GM18870 (cell line): ENCODE results near the gene TIMM10B.
"Not testable (repeated sequence)": the region's sequence is repeated elsewhere in the genome, so short reads cannot be mapped to it uniquely, and the experiment has no call there.

Experiments
- ATAC-seq: cut with Tn5 transposase; IDR thresholded peaks from one replicate; pipeline ENCODE4 v1.9.1; 2021; ENCODE audit warnings: moderate library complexity; ENCODE audit not compliant: unreplicated experiment

The TIMM10B gene

DNA sequence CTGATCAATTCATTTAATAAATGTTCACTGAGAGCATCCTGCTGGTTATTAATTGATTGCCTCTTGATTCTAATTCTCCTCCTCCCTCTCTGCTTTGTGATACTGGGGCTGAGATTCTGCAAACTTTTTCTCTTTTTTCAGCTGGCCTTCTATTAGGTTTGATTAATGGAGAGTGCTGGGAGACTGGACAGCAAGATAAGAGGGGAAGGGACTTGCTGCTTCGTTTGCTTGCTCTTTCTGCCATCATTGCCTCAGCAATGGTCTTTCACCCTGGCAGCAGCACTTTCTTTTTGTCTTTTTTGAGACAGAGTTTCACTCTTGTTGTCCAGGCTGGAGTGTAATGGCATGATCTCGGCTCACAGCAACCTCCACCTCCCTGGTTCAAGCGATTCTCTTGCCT, 22.9 kb downstream of the TIMM10B start:
- ATAC-seq: no peak

GRCh38 chr11:6505577-6506240, 24.4 kb downstream of the TIMM10B start:
- peak; percentile 53 for ATAC-seq

DNA sequence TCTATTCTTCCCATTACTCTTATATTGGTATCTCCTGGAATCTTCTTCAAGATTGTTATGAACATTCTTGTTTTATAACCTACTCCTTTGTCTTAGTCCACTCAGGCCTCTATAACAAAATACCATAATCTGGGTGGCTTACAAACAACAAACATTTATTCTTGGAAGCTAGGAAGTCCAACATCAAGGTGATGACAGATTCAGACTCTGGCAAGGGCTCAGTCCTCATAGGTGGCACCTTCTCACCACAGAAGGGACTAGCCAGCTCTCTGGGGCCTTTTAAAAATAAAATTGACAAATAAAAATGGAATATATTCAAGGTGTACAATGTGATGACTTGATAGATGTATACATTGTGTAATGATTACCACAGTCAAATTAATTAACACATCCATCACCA, 35.6 kb downstream of the TIMM10B start:
- no peak for ATAC-seq

DNA sequence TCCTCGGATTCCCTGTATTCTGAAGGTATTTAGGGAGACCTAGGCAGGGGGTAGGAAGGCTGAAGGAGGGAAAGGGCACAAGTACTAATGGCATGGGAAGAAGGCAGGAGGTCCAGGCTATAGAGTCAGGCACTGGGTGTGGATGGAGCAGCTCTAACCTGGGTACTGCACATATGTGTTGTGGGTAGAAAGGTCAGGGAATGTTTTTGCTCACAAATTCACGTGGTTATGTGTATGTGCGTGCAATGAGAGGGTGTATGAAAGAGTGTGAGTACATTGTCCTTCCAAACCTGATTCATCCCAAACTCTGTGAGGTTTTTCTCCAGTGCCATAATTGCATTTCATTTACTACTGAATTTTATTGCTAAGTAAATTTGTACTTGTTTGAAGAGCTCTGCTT, 39.0 kb downstream of the TIMM10B start:
- no peak for ATAC-seq

- not testable (repeated sequence) for ATAC-seq
These were observed 40.6 kb downstream of the TIMM10B start for GRCh38 chr11:6521946-6522345.

- no peak for ATAC-seq
These were observed 42.0 kb downstream of the TIMM10B start for GRCh38 chr11:6523253-6523652.

DNA sequence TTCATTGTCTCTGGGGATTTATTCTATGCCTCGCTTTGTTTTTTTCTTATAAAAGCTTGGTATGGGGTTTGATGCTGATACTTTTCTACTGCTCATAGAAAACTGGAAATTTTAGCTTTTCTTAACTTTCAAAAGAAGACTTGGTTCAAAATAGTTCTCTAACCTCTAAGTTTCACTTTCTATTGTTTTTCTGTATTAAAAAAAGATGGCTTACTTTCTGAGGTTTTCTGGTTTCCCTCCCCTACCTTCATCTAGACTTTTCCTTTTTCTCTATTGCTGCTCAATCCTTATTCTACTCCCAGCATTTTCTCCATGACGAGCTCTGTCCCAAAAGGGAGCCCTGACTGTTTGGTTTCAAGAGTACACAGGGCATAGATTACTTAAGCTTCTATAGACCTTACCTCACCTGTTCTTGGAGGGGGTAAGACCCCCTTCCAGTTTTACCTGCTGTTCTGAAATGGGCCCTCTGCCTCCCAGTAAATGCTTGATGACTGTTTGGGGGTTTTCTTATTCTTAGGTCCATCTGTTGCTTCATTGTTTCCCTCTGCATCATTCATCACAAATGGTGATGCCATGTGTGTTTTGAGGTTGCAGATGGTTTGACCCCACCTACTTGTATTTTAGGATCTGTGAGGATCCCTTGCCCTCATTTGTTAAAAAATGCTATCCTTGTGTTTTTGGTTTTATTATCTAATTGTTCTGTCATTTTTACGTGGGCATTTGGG, 45.3 kb downstream of the TIMM10B start:
- no peak for ATAC-seq

DNA sequence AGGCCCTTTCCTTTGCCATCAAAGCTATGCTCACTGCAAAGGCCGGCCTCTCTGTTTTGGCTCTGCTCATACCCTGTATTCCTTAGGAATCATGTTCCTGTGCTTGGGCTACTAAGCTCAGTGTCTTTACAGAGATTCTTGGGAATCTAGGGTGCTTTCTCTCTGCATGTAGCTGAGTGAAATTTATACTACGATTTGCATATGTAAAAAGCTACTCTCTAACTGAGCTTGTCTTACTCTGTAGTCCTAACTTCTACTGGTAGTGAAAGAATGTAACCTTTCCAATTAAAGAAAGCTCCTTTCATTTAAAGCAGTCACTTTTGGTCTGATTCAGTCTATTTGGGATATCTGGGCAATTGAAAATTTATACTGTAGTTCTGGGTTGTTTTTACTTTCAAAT, 48.0 kb downstream of the TIMM10B start:
- ATAC-seq: no peak

- no peak for ATAC-seq
These were observed 49.5 kb downstream of the TIMM10B start for GRCh38 chr11:6530848-6531247.

DNA sequence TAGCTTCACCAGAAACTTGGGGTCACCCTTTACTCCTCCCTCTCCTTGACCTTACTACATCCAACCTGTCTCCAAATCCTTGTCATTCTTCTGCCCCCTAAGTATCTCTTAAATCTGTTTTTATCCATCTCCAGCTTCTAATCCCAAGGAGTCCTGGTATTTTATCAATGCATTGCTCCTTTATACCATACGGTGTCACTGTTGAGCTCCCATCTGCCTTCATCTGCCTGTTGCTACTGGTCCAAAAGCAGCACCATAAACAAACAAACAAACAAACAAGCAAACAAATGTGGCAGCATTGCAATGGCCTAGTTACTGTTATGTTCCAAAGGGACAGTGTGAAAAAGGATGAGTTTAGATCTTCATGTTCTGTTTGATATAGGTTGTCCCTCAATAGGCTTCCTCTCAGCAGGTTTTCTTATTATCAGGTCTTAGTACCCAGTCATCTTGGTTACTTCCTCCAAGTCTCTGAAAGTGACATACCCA, 50.0 kb downstream of the TIMM10B start:
- no peak for ATAC-seq
